ENCODE results near the gene DNAH2. TPM values are rescaled to one million over a fixed set of nuclear protein-coding genes. Genes with fewer than 3 reads are reported as not detected.

The DNAH2 gene
- total and polyA plus RNA-seq, 11 donors = 0.02 to 0.56 (median 0.05) TPM; not detected in 4

GRCh38 chr17:7867881-7868329 lies 150.4 kb downstream of the DNAH2 start:
- DNase-seq = no peak
- TF ChIP-seq POLR2A (IDR thresholded peaks at IDR 0.05) (no peak), CTCF (IDR thresholded peaks at IDR 0.05) (no peak)
- Histone ChIP-seq H3K4me3 (no peak overlapping the region), H3K27ac (peak overlapping the region in 1 of 12 donors; percentile 24), H3K27me3 (no peaks in the 10 kb centered on the region), H3K9me3 (peaks cover 0 to 4% (median 0%) of the 10 kb centered on the region in 12 donors), H3K36me3 (peaks cover 0 to 18% (median 0%) of the 10 kb centered on the region in 9 donors), H3K4me1 (peaks cover 0 to 13% (median 0%) of the 10 kb centered on the region in 12 donors)
- WGBS, 4 donors = 81 to 86% (median 85%) methylated on average over 5 of the region's 5 CpGs
- ATAC-seq = no peak
- intact Hi-C loops (cut with DNase I) = loop anchor here in 2 of 10 donors (2.0 to 10.0 kb wide), 2 partner anchors 117 to 123 kb away; no protein-coding TSS in a partner anchor

- Histone ChIP-seq H3K4me1 (peaks cover 0 to 12% (median 0%) of the 10 kb centered on the region in 12 donors), H3K9me3 (no peaks in the 10 kb centered on the region), H3K27me3 (no peaks in the 10 kb centered on the region), H3K4me3 (no peak overlapping the region), H3K36me3 (peaks cover 0 to 26% (median 6%) of the 10 kb centered on the region in 9 donors), H3K27ac (no peak overlapping the region)
- TF ChIP-seq CTCF (IDR thresholded peaks at IDR 0.05) (no peak), POLR2A (IDR thresholded peaks at IDR 0.05) (no peak)
- intact Hi-C loops (cut with DNase I) = no loop called here
- DNase-seq (no peak), ATAC-seq (no peak)
- WGBS, 4 donors = 71 to 79% (median 74%) methylated on average over 4 of the region's 4 CpGs
Observed at GRCh38 chr17:7873051-7873450, 155.5 kb downstream of the DNAH2 start.

GRCh38 chr17:7875804-7876370 lies 158.3 kb downstream of the DNAH2 start:
- H3K4me3 ChIP-seq = no peak overlapping the region
- peaks cover 0 to 20% (median 0%) of the 10 kb centered on the region in 12 donors for H3K4me1 ChIP-seq
- ATAC-seq = no peak
- H3K27me3 ChIP-seq = no peaks in the 10 kb centered on the region
- TF ChIP-seq CTCF (IDR thresholded peaks at IDR 0.05) = no peak
- TF ChIP-seq POLR2A (IDR thresholded peaks at IDR 0.05) = no peak
- WGBS, 4 donors = 70 to 76% (median 73%) methylated on average over 2 of the region's 2 CpGs
- no peak overlapping the region for H3K27ac ChIP-seq
- no peak for DNase-seq
- intact Hi-C loops (cut with DNase I) = no loop called here
- H3K9me3 ChIP-seq = no peaks in the 10 kb centered on the region
- peaks cover 0 to 49% (median 8%) of the 10 kb centered on the region in 9 donors for H3K36me3 ChIP-seq

- no peak for TF ChIP-seq CTCF (IDR thresholded peaks at IDR 0.05)
- no peak for TF ChIP-seq POLR2A (IDR thresholded peaks at IDR 0.05)
- Histone ChIP-seq H3K27me3 (no peaks in the 10 kb centered on the region), H3K27ac (no peak overlapping the region), H3K4me1 (peaks cover 0 to 43% (median 0%) of the 10 kb centered on the region in 12 donors), H3K9me3 (no peaks in the 10 kb centered on the region), H3K4me3 (no peak overlapping the region), H3K36me3 (peaks cover 0 to 59% (median 8%) of the 10 kb centered on the region in 9 donors)
- no peak for DNase-seq
- WGBS, 4 donors = 88 to 97% (median 95%) methylated on average over 7 of the region's 7 CpGs
- intact Hi-C loops (cut with DNase I) = no loop called here
- no peak for ATAC-seq
Observed at GRCh38 chr17:7878234-7878633, 160.7 kb downstream of the DNAH2 start.
